ENCODE results near the gene AP1S1.
"Not testable (repeated sequence)": the region's sequence is repeated elsewhere in the genome, so short reads cannot be mapped to it uniquely, and the experiment has no call there.

AP1S1 gene

DNA sequence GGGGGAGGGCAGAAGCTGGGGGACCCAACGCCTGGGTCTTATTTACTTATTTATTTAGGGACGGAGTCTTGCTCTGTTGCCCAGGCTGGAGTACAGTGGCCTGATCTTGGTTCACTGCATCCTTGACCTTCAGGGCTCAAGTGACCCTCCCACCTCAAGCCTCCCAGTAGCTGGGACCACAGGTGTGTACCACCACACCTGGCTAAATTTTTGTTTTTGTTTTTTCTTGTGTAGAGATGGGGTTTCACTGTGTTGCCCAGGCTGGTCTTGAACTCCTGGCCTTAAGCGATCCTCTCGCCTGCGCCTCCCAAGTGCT lies 48.3 kb downstream of the AP1S1 start:
- no peak for DNase-seq (ENCODE audit: low read depth)
- H3K4me3 ChIP-seq (ENCODE audit: low read depth, low read length) = no peak overlapping the region
- no peak for TF ChIP-seq POLR2A (IDR thresholded peaks at IDR 0.05; ENCODE audit: extremely low read depth, insufficient read length)
- TF ChIP-seq MYC (IDR thresholded peaks at IDR 0.05; ENCODE audit: low read depth, low read length) = no peak
- TF ChIP-seq, protein P1, sequence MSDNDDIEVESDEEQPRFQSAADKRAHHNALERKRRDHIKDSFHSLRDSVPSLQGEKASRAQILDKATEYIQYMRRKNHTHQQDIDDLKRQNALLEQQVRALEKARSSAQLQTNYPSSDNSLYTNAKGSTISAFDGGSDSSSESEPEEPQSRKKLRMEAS (IDR thresholded peaks at IDR 0.05; ENCODE audit: low read depth, low read length) = no peak
- TF ChIP-seq, protein P2, sequence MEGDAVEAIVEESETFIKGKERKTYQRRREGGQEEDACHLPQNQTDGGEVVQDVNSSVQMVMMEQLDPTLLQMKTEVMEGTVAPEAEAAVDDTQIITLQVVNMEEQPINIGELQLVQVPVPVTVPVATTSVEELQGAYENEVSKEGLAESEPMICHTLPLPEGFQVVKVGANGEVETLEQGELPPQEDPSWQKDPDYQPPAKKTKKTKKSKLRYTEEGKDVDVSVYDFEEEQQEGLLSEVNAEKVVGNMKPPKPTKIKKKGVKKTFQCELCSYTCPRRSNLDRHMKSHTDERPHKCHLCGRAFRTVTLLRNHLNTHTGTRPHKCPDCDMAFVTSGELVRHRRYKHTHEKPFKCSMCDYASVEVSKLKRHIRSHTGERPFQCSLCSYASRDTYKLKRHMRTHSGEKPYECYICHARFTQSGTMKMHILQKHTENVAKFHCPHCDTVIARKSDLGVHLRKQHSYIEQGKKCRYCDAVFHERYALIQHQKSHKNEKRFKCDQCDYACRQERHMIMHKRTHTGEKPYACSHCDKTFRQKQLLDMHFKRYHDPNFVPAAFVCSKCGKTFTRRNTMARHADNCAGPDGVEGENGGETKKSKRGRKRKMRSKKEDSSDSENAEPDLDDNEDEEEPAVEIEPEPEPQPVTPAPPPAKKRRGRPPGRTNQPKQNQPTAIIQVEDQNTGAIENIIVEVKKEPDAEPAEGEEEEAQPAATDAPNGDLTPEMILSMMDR (IDR thresholded peaks at IDR 0.05; ENCODE audit: low read depth, low read length) = no peak

DNA sequence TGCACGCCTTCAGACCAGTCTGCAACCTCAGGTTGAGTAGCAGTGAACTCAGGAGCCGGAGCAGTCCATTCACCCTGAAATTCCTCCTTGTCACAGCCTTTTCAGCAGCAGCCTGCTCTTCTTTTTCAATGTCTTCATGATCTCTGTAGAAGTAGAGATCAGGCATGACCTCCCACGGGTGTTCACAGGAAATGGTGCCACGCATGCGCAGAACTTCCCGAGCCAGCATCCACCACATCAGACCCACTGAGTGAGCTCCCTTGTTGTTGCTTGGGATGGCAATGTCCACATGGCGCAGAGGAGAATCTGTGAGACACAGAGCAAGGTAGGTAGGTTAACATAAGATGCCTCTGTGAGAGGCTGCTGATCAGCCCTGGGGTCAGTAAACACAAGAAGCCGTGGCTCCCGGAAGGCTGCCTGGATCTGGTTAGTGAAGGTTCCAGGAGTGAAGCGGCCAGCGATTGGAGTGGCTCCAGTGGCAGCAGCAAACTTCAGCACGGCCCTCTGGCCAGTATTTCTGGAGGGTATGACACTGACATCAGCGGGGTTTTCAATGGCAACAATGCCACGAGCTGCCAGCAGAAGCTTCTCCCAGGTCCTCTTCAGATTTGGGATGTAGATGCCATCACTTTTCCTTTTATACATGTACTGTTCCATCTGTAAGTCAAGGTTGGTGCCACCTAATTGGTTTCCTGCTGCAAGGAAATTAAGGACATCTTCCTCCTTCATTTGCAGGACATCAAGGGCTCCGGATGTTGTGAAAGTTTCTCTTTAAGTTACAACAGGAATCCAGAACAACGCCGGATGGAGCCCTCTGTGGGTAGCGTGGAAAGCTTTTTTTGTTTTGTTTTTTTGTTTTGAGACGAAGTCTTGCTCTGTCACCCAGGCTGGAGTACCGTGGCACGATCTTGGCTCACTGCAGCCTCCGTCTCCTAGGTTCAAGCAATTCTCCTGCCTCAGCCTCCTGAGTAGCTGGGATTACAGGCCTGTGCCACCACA lies 49.8 kb downstream of the AP1S1 start:
- peak; percentile 87 for DNase-seq (ENCODE audit: low read depth)
- not testable (repeated sequence) for H3K4me3 ChIP-seq (ENCODE audit: low read depth, low read length)

DNA sequence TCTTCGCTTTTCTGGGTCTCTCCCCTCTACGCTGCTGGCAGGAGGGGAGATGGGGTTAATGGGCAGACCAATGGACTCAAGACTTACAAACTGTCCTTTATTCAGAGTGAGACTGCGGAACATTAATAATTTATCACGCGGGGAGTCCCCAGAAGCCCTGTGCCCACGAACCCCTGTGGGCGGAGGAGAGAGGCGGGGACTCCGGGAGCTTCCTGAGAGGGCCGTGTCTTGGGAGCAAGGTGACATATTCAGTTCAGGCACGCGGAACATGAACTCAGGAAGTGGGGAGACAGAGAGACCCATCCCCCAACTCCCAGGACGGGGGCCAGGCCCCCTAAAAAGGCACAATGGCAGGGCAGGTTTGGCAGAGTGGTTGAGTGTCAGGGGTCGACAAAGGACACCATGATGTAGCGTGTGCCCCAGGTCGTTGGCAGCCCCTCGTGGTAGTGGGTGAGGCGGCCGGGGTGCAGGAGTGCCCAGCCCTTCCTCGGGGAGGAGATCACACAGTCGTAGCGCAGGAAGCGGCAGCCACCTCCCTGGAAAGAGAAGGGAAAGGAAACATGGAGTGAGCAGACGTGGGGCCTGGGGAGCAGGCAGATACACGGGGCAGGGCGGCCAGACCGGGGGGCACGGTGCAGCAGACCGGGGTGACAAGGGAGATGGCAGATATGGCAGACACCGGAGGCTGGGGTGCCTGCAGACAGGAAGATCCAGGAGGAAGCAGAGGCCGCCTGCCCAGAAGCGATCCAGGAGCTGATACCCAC lies 51.8 kb downstream of the AP1S1 start:
- no peak for DNase-seq (ENCODE audit: low read depth)
- TF ChIP-seq, protein P2 (IDR thresholded peaks at IDR 0.05; ENCODE audit: low read depth, low read length) = no peak
- TF ChIP-seq, protein P1 (IDR thresholded peaks at IDR 0.05; ENCODE audit: low read depth, low read length) = no peak
- TF ChIP-seq POLR2A (IDR thresholded peaks at IDR 0.05; ENCODE audit: extremely low read depth, insufficient read length) = no peak
- no peak for TF ChIP-seq MYC (IDR thresholded peaks at IDR 0.05; ENCODE audit: low read depth, low read length)
- H3K4me3 ChIP-seq (ENCODE audit: low read depth, low read length) = no peak overlapping the region

DNA sequence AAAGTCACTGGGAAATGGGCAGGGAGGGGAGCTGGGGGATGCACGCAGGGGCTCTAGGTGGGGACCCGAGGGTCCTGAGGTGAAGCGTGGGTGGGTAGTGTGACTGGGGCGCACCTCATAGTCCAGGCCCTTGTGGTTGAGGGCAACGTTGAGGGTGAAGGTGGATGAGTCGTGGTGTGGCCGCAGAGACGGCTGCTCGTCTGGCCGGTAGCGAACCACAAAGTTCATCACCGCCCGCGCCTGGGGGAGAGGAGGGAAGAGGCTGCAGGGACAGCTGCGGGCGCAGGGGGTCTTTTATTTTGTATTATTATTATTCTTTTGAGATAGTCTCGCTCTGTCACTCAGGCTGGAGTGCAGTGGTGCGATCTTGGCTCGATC lies 52.4 kb downstream of the AP1S1 start:
- peak; percentile 42 for DNase-seq (ENCODE audit: low read depth)

DNA sequence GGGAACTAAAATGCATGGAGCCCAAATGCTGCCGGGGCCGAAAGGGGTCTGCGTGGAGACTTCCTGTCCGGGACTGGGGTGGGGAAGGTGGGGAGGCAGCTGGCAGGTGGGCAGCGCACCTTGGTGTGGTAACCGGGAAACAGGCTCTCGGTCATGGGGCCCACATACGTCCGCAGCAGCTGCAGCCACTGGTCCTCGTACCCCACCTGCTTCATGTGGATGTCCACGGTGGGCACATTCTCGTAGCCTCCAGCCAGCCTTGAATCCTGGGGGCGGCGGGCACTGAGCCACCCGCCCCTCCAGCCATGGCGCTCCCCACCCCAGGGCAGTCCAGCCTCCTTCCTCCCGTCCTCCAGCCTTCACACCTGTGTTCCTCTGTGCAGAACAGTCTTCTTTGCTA lies 53.2 kb downstream of the AP1S1 start:
- no peak overlapping the region for H3K4me3 ChIP-seq (ENCODE audit: low read depth, low read length)
- no peak for DNase-seq (ENCODE audit: low read depth)
- no peak for TF ChIP-seq POLR2A (IDR thresholded peaks at IDR 0.05; ENCODE audit: extremely low read depth, insufficient read length)
- TF ChIP-seq, protein P1 (IDR thresholded peaks at IDR 0.05; ENCODE audit: low read depth, low read length) = no peak
- TF ChIP-seq MYC (IDR thresholded peaks at IDR 0.05; ENCODE audit: low read depth, low read length) = no peak
- TF ChIP-seq, protein P2 (IDR thresholded peaks at IDR 0.05; ENCODE audit: low read depth, low read length) = no peak

More for the DNA sequence above, 52.4 kb downstream of the AP1S1 start:
- no peak overlapping the region for H3K4me3 ChIP-seq (ENCODE audit: low read depth, low read length)
- no peak for TF ChIP-seq MYC (IDR thresholded peaks at IDR 0.05; ENCODE audit: low read depth, low read length)
- no peak for TF ChIP-seq POLR2A (IDR thresholded peaks at IDR 0.05; ENCODE audit: extremely low read depth, insufficient read length)
- TF ChIP-seq, protein P2 (IDR thresholded peaks at IDR 0.05; ENCODE audit: low read depth, low read length) = no peak
- TF ChIP-seq, protein P1 (IDR thresholded peaks at IDR 0.05; ENCODE audit: low read depth, low read length) = no peak

DNA sequence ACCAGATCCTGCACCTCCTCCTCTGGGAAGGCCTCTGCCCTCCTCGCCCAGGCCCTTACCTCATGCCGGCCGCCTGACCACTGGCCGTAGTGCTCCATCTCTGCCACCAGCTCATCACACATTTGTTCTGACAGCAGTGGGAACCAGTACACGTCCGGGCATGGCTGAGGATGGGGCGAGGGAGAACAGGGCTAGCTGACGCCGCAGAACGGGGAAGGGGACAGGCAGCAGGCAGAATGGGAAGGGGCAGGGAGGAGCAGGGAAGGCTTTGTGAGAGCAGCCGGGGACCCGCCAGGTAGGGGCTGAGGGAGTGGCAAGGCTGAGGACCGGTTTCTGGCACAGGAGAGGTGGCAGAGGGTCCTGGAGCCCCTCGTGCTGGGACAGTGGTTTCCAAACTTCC lies 54.5 kb downstream of the AP1S1 start:
- TF ChIP-seq MYC (IDR thresholded peaks at IDR 0.05; ENCODE audit: low read depth, low read length) (no peak), POLR2A (IDR thresholded peaks at IDR 0.05; ENCODE audit: extremely low read depth, insufficient read length) (no peak)
- TF ChIP-seq, protein P2 (IDR thresholded peaks at IDR 0.05; ENCODE audit: low read depth, low read length) = no peak
- TF ChIP-seq, protein P1 (IDR thresholded peaks at IDR 0.05; ENCODE audit: low read depth, low read length) = no peak
- no peak overlapping the region for H3K4me3 ChIP-seq (ENCODE audit: low read depth, low read length)
- DNase-seq (ENCODE audit: low read depth) = no peak

Measured in NB4 (cell line).